Duodenal mucosa (tissue), 2 donors: ENCODE results near the gene VIPR1.

Experiments used
- H3K27ac ChIP-seq: one replicate; pipeline ENCODE4 v1.7.0; 2013; ENCODE audit warnings: low read depth, low read length
- H3K27me3 ChIP-seq, 2 donors: one replicate each; pipeline ENCODE4 v1.7.0; 2013; ENCODE audit warnings: low read length in 2 of 2, control low read depth in 1 of 2; ENCODE audit not compliant: insufficient read depth in 2 of 2, control insufficient read depth in 1 of 2
- H3K36me3 ChIP-seq, 2 donors: one replicate each; pipeline ENCODE4 v1.7.0; 2013; ENCODE audit warnings: low read length in 2 of 2, control low read depth in 1 of 2; ENCODE audit not compliant: insufficient read depth in 2 of 2, control insufficient read depth in 1 of 2
- H3K4me1 ChIP-seq, 2 donors: one replicate each; pipeline ENCODE4 v1.7.0; 2013; ENCODE audit warnings: low read length in 2 of 2, control low read depth in 1 of 2; ENCODE audit not compliant: insufficient read depth in 2 of 2, control insufficient read depth in 1 of 2
- H3K4me3 ChIP-seq, 2 donors: one replicate each; pipeline ENCODE4 v1.7.0; 2013; ENCODE audit warnings: low read length in 2 of 2, low read depth in 1 of 2
- H3K9ac ChIP-seq, 2 donors: one replicate each; pipeline ENCODE4 v1.7.0; 2013; ENCODE audit warnings: low read length in 2 of 2, low read depth in 1 of 2
- H3K9me3 ChIP-seq, 2 donors: one replicate each; pipeline ENCODE4 v1.7.0; 2013; ENCODE audit warnings: low read length in 2 of 2, control low read depth in 1 of 2; ENCODE audit not compliant: control insufficient read depth in 1 of 2

Gene VIPR1, protein sequence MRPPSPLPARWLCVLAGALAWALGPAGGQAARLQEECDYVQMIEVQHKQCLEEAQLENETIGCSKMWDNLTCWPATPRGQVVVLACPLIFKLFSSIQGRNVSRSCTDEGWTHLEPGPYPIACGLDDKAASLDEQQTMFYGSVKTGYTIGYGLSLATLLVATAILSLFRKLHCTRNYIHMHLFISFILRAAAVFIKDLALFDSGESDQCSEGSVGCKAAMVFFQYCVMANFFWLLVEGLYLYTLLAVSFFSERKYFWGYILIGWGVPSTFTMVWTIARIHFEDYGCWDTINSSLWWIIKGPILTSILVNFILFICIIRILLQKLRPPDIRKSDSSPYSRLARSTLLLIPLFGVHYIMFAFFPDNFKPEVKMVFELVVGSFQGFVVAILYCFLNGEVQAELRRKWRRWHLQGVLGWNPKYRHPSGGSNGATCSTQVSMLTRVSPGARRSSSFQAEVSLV

DNA sequence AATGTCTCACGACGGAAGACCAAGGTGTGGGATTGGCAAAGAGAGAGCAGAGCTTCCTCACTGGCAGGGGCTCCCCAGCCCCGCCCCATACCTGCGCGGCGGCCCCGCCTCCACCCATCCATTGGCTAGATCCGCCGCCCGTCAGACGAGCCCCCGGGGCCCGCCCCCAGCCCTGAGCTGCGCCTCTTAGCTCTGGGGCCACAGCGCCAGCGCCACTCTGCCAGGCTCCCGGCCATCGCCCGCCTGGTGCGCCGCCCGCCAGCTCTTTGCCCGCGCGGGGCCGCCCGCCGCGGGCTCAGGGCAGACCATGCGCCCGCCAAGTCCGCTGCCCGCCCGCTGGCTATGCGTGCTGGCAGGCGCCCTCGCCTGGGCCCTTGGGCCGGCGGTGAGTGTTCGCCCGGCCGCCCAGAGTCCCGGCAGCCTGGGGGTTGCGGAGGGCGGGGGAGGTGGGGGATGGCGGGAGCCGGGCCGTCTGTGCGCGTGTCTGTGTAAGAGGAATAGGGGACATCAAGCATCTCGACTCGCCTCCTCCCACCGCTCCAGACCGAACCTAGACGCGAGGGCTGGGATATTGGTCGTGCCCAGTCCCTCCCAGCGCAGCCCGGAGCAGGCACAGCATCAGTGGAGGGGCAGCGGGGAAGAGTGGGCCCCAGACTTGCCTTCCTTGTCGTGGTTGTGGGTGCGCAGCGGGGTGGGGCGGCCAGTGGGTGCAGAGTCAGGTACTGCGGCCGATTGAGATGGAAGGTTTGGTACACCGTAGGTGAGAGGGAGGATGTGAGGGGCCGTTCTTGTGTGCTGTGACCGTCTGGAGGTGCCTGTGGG is at the start of gene VIPR1:
VIPR1 (plus strand) TSS at position 215 of the 822 bp plus-strand sequence; CDS start at position 308, 93 bp downstream.
- peak within 1 kb of the TSS; percentile 77 for H3K9ac ChIP-seq
- peak within 1 kb of the TSS; percentile 65 to 83 for H3K4me3 ChIP-seq
- peak within 1 kb of the TSS; percentile 34 for H3K27ac ChIP-seq
- H3K9me3 ChIP-seq: no peaks in the 10 kb centered on the region
- peaks cover 7% of the 10 kb centered on the region in 2 donors for H3K27me3 ChIP-seq
- no peaks in the 10 kb centered on the region for H3K36me3 ChIP-seq
- H3K4me1 ChIP-seq: peaks cover 47 to 50% of the 10 kb centered on the region in 2 donors

DNA sequence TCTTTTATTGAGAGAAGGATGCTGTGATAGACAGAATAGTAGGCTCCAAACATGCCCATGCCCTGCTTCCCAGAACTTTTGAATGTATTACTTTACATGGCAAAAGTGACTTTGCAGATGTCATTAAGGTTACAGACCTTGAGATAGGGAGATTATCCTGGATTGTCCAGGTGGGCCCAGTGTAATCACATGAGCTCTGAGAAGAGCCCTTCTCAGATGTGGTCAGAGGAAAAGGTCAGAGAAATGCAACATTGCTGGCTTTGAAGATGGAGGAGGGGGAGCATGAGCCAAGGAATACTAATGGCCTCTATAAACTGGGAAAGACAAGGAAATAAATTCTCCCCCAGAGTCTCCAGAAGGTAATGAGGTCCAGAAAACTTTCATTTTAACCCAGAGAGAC is 46.2 kb upstream of the VIPR1 start:
- Histone ChIP-seq H3K36me3 (no peaks in the 10 kb centered on the region), H3K27me3 (no peaks in the 10 kb centered on the region), H3K9ac (no peak overlapping the region), H3K9me3 (peaks cover 0 to 7% of the 10 kb centered on the region in 2 donors), H3K27ac (no peak overlapping the region), H3K4me3 (no peak overlapping the region), H3K4me1 (peaks cover 5 to 23% of the 10 kb centered on the region in 2 donors)

DNA sequence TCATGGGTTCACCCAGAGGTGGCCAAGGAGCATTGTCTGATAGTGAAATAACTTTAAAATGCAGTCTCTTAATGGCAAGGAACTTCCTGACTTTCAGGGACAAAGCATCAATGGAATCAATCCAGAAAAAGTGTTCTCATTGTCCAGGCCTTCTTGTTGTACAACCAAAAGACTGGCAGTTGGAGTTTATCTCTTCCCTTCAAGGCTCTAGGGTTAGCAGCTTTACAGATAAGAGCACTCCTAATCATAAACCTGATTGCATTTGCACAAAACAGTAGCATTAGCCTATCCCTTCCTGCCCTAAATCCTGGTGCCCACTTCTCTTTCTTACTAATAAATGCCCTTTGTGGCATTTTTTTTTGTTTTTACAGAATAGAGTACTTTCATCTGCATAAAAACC is 43.3 kb upstream of the VIPR1 start:
- Histone ChIP-seq H3K27ac (no peak overlapping the region), H3K9me3 (peaks cover 2 to 10% of the 10 kb centered on the region in 2 donors), H3K4me3 (no peak overlapping the region), H3K4me1 (peaks cover 5 to 17% of the 10 kb centered on the region in 2 donors), H3K27me3 (no peaks in the 10 kb centered on the region), H3K36me3 (no peaks in the 10 kb centered on the region), H3K9ac (no peak overlapping the region)

DNA sequence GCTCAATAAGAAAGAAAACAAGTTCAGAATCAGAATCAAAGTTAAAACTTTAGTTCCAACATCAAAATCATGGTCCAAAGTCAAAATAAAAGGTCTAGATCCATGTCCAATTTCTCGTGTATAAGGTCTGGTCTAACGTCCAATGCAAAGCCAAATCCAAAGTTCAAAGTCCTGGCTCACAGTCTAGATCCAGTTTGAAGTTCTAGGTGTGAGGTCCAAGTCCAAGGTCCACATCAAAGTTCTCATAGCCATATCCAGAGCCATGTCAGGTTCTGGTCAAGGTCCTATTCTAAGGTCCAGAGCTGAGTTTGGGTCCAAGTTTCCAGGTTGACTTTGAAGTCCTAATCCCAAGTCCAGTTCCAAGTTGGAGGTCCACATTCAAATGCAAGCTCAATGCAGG is 40.7 kb upstream of the VIPR1 start:
- no peak overlapping the region for H3K4me3 ChIP-seq
- H3K9ac ChIP-seq: no peak overlapping the region
- H3K27me3 ChIP-seq: no peaks in the 10 kb centered on the region
- peaks cover 0 to 10% of the 10 kb centered on the region in 2 donors for H3K9me3 ChIP-seq
- H3K4me1 ChIP-seq: peaks cover 5 to 7% of the 10 kb centered on the region in 2 donors
- no peaks in the 10 kb centered on the region for H3K36me3 ChIP-seq
- no peak overlapping the region for H3K27ac ChIP-seq

DNA sequence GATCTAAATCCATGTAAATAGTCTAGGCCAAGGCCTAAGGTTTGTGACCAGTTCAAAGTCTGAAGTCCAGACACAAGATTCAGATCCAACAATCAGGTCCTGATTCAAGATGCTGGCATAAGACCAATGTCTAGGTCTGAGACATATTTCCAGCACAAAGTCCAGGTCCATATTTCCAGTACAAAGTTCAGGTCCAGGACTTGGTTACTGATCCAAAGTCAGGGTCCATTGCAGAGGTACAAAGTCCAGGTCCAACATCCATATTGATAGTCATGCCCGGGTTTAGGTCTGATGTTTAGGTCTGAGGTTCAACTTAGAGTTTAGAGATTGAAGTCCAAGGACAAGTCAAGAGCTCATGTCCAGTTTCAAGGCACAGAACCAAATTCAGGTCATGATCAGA is 39.4 kb upstream of the VIPR1 start:
- Histone ChIP-seq H3K36me3 (no peaks in the 10 kb centered on the region), H3K27me3 (no peaks in the 10 kb centered on the region), H3K4me1 (peaks cover 5 to 14% of the 10 kb centered on the region in 2 donors), H3K27ac (no peak overlapping the region), H3K9ac (no peak overlapping the region), H3K9me3 (peaks cover 0 to 10% of the 10 kb centered on the region in 2 donors), H3K4me3 (no peak overlapping the region)

DNA sequence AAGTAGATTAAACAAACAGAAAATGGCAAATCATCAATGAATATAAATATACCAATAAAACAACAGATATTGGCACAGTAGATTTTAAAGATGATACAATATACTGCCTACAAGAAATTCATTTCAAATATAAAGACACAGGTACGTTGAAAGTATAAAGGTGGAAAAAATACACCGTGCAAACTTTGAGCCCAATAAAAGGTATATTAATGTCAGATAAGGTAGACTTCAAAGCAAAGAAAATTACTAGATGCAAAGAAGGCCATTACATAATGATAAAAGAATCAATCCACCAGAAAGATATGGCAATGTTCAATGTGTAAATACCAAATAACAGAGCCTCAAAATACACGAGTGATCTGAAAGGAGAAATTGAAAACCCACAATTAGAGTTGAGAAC is 34.3 kb upstream of the VIPR1 start:
- Histone ChIP-seq H3K4me3 (no peak overlapping the region), H3K4me1 (peaks cover 2 to 17% of the 10 kb centered on the region in 2 donors), H3K27ac (no peak overlapping the region), H3K9me3 (peaks cover 0 to 3% of the 10 kb centered on the region in 2 donors), H3K36me3 (no peaks in the 10 kb centered on the region), H3K9ac (no peak overlapping the region), H3K27me3 (no peaks in the 10 kb centered on the region)

DNA sequence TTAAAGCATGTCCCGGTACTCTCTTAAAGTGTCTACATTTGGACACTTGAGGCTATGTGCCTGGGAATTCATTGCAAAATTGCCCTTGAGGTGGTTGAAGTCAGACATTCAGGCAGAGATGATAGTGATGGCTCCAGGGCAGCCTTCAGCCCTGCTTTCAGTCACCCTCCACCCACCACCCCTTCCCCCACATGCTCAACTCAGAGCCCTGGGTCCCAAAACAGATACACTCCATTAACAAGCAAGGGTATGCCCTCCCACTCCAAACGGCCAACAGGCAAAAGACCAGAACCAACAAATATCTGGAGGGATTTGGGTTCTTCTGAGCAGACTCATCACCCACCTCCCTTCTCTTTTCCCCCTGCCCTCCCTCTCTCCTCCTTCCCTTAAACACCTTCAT is 29.9 kb upstream of the VIPR1 start:
- Histone ChIP-seq H3K27ac (no peak overlapping the region), H3K9ac (no peak overlapping the region), H3K27me3 (no peaks in the 10 kb centered on the region), H3K36me3 (no peaks in the 10 kb centered on the region), H3K9me3 (no peaks in the 10 kb centered on the region), H3K4me3 (no peak overlapping the region), H3K4me1 (peaks cover 28 to 42% of the 10 kb centered on the region in 2 donors)

DNA sequence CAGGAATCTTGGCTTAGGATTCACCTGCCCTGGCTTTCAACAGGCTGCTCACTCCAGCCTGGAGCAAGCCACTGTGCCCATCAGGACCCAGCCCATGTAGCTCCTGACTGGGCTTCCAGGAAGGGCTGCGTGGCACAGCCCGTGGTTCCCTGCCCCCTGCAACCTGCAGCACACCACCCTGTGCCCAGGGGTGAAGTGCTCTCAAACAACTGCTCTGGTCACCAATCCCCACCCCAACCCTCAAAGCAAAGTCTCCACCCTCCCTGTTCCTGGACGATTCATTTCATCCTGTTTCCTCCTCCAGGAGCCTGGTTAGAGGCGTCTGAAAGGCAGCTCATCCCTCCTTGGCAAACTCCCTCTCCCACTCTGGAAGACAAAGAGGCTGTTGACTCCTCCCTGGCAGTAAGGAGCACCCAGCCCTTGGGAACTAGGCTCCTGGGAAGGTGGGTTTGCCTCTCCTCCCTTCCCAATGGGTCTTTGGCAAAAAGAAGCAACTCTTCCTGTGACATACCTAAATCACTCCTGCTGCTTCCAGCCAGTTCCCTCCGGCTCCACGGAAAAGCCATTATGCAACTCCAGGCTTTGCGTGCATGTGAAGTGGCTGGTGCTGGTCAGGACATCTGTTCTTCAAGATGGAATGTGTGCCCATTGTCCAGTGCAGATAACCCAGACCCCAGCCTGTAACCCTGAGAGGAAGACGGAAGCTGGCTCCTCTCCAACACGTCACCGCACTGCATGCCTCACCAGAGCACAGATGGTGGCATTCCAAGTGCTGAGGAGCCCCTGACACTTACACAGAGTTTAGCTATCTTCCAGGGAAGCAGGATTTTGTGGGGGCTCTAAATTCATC is 29.1 kb upstream of the VIPR1 start:
- H3K36me3 ChIP-seq: no peaks in the 10 kb centered on the region
- peak overlapping the region in 1 of 2 donors; percentile 48 for H3K4me3 ChIP-seq
- H3K27ac ChIP-seq: no peak overlapping the region

DNA sequence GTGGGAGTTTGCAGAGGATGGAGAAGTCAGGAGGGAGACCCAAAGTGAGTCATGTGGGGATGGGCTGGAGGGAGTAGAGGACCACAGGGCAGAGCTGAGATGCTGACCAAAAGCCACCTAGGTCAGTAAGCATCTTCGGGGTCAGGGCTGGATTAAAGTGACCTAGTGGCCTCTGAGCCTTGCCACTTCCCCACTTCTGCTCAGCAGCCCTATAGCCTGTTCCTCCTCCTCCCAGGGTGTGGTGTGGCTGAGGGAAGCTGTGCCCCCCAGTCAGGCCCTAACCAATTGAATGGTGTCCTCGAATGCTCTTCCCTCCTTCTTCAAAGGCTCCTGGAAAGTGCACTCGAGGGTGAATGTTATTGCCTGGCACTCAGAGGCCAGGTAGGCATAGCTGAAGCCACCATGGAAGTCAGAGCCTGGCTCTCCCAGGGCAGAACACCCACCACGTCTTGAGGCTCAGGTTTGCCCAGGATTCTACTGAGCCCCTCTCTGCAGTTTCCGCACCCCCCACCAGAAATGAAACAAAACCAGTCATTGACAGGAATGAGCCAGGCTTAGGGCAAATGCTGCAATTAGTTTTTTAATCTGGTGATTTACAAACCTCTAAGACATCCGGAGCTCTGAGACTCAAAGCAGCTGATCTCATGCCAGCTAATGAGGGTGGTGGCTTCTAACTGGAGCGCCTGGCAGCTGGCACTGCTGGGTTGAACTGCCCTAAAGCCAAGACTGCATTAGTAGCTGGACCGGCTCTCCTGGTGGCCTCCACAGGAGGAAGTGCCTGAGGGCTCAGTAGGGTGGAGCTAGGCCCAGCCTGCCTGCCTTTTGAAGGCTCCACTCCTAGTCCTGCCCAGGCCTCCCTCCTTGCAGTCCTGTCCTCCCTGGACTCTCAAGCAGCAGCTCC is 26.0 kb upstream of the VIPR1 start:
- Histone ChIP-seq H3K4me3 (no peak overlapping the region), H3K9ac (no peak overlapping the region)

More for the DNA sequence above, 29.1 kb upstream of the VIPR1 start:
- no peaks in the 10 kb centered on the region for H3K27me3 ChIP-seq
- H3K9me3 ChIP-seq: no peaks in the 10 kb centered on the region
- H3K9ac ChIP-seq: no peak overlapping the region
- H3K4me1 ChIP-seq: peaks cover 31 to 36% of the 10 kb centered on the region in 2 donors

More for the DNA sequence above, 26.0 kb upstream of the VIPR1 start:
- H3K4me1 ChIP-seq: peaks cover 31 to 34% of the 10 kb centered on the region in 2 donors
- H3K36me3 ChIP-seq: no peaks in the 10 kb centered on the region
- no peaks in the 10 kb centered on the region for H3K27me3 ChIP-seq
- no peak overlapping the region for H3K27ac ChIP-seq
- H3K9me3 ChIP-seq: peaks cover 2 to 15% of the 10 kb centered on the region in 2 donors
